Common myeloid progenitor, CD34-positive (primary cell): Measurements from ENCODE around the gene HOXB3.

Experiments used
- CTCF ChIA-PET: fragments of 350-600 bp; sonication (Branson Sonifier 250); formaldehyde crosslinking; loops from one replicate; lab custom pipeline; 2021; ENCODE audit warnings: antibody characterized with exemption; lab: Charles Lee
- POLR2A ChIA-PET: fragments of 350-600 bp; sonication (Branson Sonifier 250); formaldehyde crosslinking; loops from one replicate; lab custom pipeline; 2021; ENCODE audit warnings: antibody characterized with exemption; lab: Charles Lee
- DNase-seq, 3 donors: peaks; one replicate each; pipeline versions ENCODE4 v3.0.0 to v3.0.0-alpha.2; 2013
- H3K27ac ChIP-seq, 2 experiments: 1 replicate in 1 of 2; 2 replicates in 1 of 2; pipeline ENCODE4 v1.7.0; 2013; ENCODE audit warnings: inconsistent platforms in 2 of 2, low read length in 2 of 2, mild to moderate bottlenecking in 2 of 2, low read depth in 1 of 2, moderate library complexity in 1 of 2; ENCODE audit not compliant: severe bottlenecking in 2 of 2, insufficient read depth in 1 of 2, poor library complexity in 1 of 2
- H3K27me3 ChIP-seq, 5 experiments: replicated peaks in 2 of 5; 1 replicate in 3 of 5; 2 replicates in 2 of 5; pipeline versions ENCODE4 v1.6.1 to v1.7.0; 2013; ENCODE audit warnings: low read length in 4 of 5, mild to moderate bottlenecking in 2 of 5, moderate library complexity in 2 of 5, inconsistent platforms in 1 of 5; ENCODE audit not compliant: insufficient read depth in 5 of 5, control insufficient read depth in 4 of 5
- H3K36me3 ChIP-seq, 4 experiments: 1 replicate in 2 of 4; 2 replicates in 2 of 4; pipeline versions ENCODE4 v1.6.1 to v1.7.0; 2013; ENCODE audit warnings: low read length in 3 of 4, control low read depth in 1 of 4, mild to moderate bottlenecking in 1 of 4; ENCODE audit not compliant: control insufficient read depth in 4 of 4, insufficient read depth in 4 of 4
- H3K4me1 ChIP-seq, 4 experiments: 1 replicate in 3 of 4; 2 replicates in 1 of 4; pipeline versions ENCODE4 v1.6.1 to v1.7.1; 2013; ENCODE audit warnings: low read length in 3 of 4, mild to moderate bottlenecking in 3 of 4, control low read depth in 1 of 4, inconsistent platforms in 1 of 4, moderate library complexity in 1 of 4; ENCODE audit not compliant: control insufficient read depth in 4 of 4, insufficient read depth in 4 of 4; ENCODE audit errors: control extremely low read depth in 1 of 4
- H3K4me3 ChIP-seq, 7 experiments: 1 replicate in 4 of 7; 2 replicates in 3 of 7; pipeline versions ENCODE4 v1.5.1 to v1.7.0; 2013; ENCODE audit warnings: mild to moderate bottlenecking in 7 of 7, low read length in 6 of 7, moderate library complexity in 6 of 7, inconsistent platforms in 2 of 7, low read depth in 2 of 7, control low read depth in 1 of 7; ENCODE audit not compliant: insufficient read depth in 4 of 7, control insufficient read depth in 1 of 7; ENCODE audit errors: extremely low read depth in 1 of 7
- H3K9me3 ChIP-seq, 5 experiments: 1 replicate in 4 of 5; 2 replicates in 1 of 5; pipeline versions ENCODE4 v1.6.1 to v1.7.1; 2013; ENCODE audit warnings: low read length in 4 of 5, mild to moderate bottlenecking in 2 of 5, inconsistent platforms in 1 of 5, low read depth in 1 of 5, moderate library complexity in 1 of 5; ENCODE audit not compliant: control insufficient read depth in 4 of 5, insufficient read depth in 2 of 5; ENCODE audit errors: control extremely low read depth in 1 of 5
- WGBS: methylation state at CpG from one replicate; pipeline ENCODE4 v1.1.5; 2013; ENCODE audit not compliant: insufficient coverage; 5-methylcytosine and 5-hydroxymethylcytosine counted together

HOXB3 gene

GRCh38 chr17:48611213-48611612 is 21.2 kb upstream of the HOXB3 start:
- CTCF ChIA-PET, result no interaction called here
- 1% methylated on average over 18 of the region's 22 CpGs for WGBS
- DNase-seq, result no peak
- Histone ChIP-seq H3K27ac (no peak overlapping the region), H3K36me3 (no peaks in the 10 kb centered on the region), H3K4me3 (peak overlapping the region; percentile 23 to 85 (median 64)), H3K9me3 (no peaks in the 10 kb centered on the region), H3K4me1 (peaks cover 0 to 48% (median 45%) of the 10 kb centered on the region in 4 experiments), H3K27me3 (peaks cover 18 to 96% (median 50%) of the 10 kb centered on the region in 5 experiments)
- POLR2A ChIA-PET, result no interaction called here

- H3K36me3 ChIP-seq, result no peaks in the 10 kb centered on the region
- ChIA-PET POLR2A (no interaction called here), CTCF (interaction anchor here (0.8 to 1.7 kb wide), 4 partner anchors 8 to 15 kb away, joined by 3 to 7 read pairs (median 4); partner anchors contain the start of gene HOXB9)
- H3K4me3 ChIP-seq, result peak within 1 kb of the TSS; percentile 43 to 85 (median 68)
- no peaks in the 10 kb centered on the region for H3K9me3 ChIP-seq
- WGBS, result under 1% methylated on average over 55 of the region's 79 CpGs
- H3K27me3 ChIP-seq, result peaks cover 21 to 93% (median 43%) of the 10 kb centered on the region in 5 experiments
- no peak for DNase-seq
- H3K4me1 ChIP-seq, result peaks cover 0 to 48% (median 45%) of the 10 kb centered on the region in 4 experiments
- peak within 1 kb of the TSS in 1 of 2 experiments; percentile 61 for H3K27ac ChIP-seq
Measured at GRCh38 chr17:48610282-48611211, 20.5 kb upstream of the HOXB3 start, which contains the start of gene HOXB7. HOXB7 (minus strand) TSS chr17:48611017; CDS start chr17:48610918, 99 bp downstream.

- POLR2A ChIA-PET, result no interaction called here
- Histone ChIP-seq H3K9me3 (no peaks in the 10 kb centered on the region), H3K27me3 (peaks cover 15 to 90% (median 36%) of the 10 kb centered on the region in 5 experiments), H3K27ac (no peak overlapping the region), H3K4me3 (peak overlapping the region; percentile 43 to 85 (median 68)), H3K36me3 (no peaks in the 10 kb centered on the region), H3K4me1 (peaks cover 0 to 48% (median 43%) of the 10 kb centered on the region in 4 experiments)
- 2% methylated on average over 10 of the region's 15 CpGs for WGBS
- CTCF ChIA-PET, result interaction anchor here (0.8 to 1.7 kb wide), 4 partner anchors 9 to 16 kb away, joined by 3 to 7 read pairs (median 4); partner anchors contain the start of gene HOXB9
- DNase-seq, result no peak
Measured at GRCh38 chr17:48609759-48610281, 19.8 kb upstream of the HOXB3 start.

- ChIA-PET POLR2A (no interaction called here), CTCF (interaction anchor here (1.4 to 2.1 kb wide), 3 partner anchors 8 to 20 kb away, joined by 3 to 7 read pairs (median 6); no protein-coding TSS in a partner anchor)
- DNase-seq, result no peak
- Histone ChIP-seq H3K36me3 (no peaks in the 10 kb centered on the region), H3K4me1 (peaks cover 0 to 48% (median 38%) of the 10 kb centered on the region in 4 experiments), H3K27me3 (peaks cover 12 to 87% (median 30%) of the 10 kb centered on the region in 5 experiments), H3K9me3 (no peaks in the 10 kb centered on the region), H3K4me3 (no peak overlapping the region), H3K27ac (no peak overlapping the region)
Measured at GRCh38 chr17:48609033-48609432, 19.0 kb upstream of the HOXB3 start.

GRCh38 chr17:48608494-48608834 is 18.4 kb upstream of the HOXB3 start:
- Histone ChIP-seq H3K4me3 (no peak overlapping the region), H3K4me1 (peaks cover 0 to 48% (median 34%) of the 10 kb centered on the region in 4 experiments), H3K9me3 (no peaks in the 10 kb centered on the region), H3K27ac (no peak overlapping the region), H3K36me3 (no peaks in the 10 kb centered on the region), H3K27me3 (peaks cover 12 to 84% (median 27%) of the 10 kb centered on the region in 5 experiments)
- CTCF ChIA-PET, result interaction anchor here (1.4 to 2.1 kb wide), 2 partner anchors 10 to 19 kb away, joined by 3 to 6 read pairs; no protein-coding TSS in a partner anchor
- DNase-seq, result no peak
- POLR2A ChIA-PET, result no interaction called here
- 100% methylated on average over 1 of the region's 1 CpG for WGBS

GRCh38 chr17:48606892-48607614 is 17.0 kb upstream of the HOXB3 start:
- Histone ChIP-seq H3K27me3 (peaks cover 12 to 82% (median 32%) of the 10 kb centered on the region in 5 experiments), H3K9me3 (no peaks in the 10 kb centered on the region), H3K4me1 (peaks cover 0 to 47% (median 25%) of the 10 kb centered on the region in 4 experiments), H3K4me3 (no peak overlapping the region), H3K36me3 (no peaks in the 10 kb centered on the region), H3K27ac (no peak overlapping the region)
- WGBS, result 96% methylated on average over 8 of the region's 9 CpGs
- CTCF ChIA-PET, result interaction anchor here (1.0 to 2.1 kb wide), 4 partner anchors 8 to 313 kb away, joined by 3 to 8 read pairs (median 6); partner anchors contain the start of gene HOXB8
- POLR2A ChIA-PET, result no interaction called here
- DNase-seq, result no peak
